Nephron (organoid): ENCODE data around the gene CYB5B.
"Not testable (repeated sequence)": the region's sequence is repeated elsewhere in the genome, so short reads cannot be mapped to it uniquely, and the experiment has no call there.

Source experiments
- H3K27ac Mint-ChIP-seq, 3 experiments: 2 replicates each; pipeline ENCODE4 v1.8.0; 2020; ENCODE audit warnings: mixed read lengths in 3 of 3, mild to moderate bottlenecking in 2 of 3, moderate library complexity in 1 of 3
- H3K27me3 Mint-ChIP-seq: 2 replicates; pipeline ENCODE4 v1.8.0; 2021; ENCODE audit warnings: low read depth, mild to moderate bottlenecking, moderate library complexity, mixed read lengths
- H3K36me3 Mint-ChIP-seq: 2 replicates; pipeline ENCODE4 v1.8.0; 2020; ENCODE audit warnings: low read depth, mixed read lengths
- H3K4me1 Mint-ChIP-seq: 2 replicates; pipeline ENCODE4 v1.8.0; 2020; ENCODE audit warnings: mixed read lengths
- H3K4me3 Mint-ChIP-seq, 3 experiments: 2 replicates each; pipeline ENCODE4 v1.8.0; 2020; ENCODE audit warnings: mild to moderate bottlenecking in 3 of 3, mixed read lengths in 3 of 3, moderate library complexity in 2 of 3
- H3K9me3 Mint-ChIP-seq: 2 replicates; pipeline ENCODE4 v1.8.0; 2020; ENCODE audit warnings: mixed read lengths
- CTCF ChIP-seq, 3 experiments: fragments of 200-600 bp; sonication (generic); IDR thresholded peaks; one replicate each; pipeline ENCODE4 v1.5.0; 2021; ENCODE audit warnings: antibody characterized with exemption in 3 of 3; ENCODE audit not compliant: unreplicated experiment in 3 of 3

The CYB5B gene

GRCh38 chr16:69434066-69434465 lies 9.6 kb downstream of the CYB5B start:
- Mint-ChIP-seq H3K27me3 (no peaks in the 10 kb centered on the region), H3K4me1 (peaks cover 4% of the 10 kb centered on the region), H3K9me3 (no peaks in the 10 kb centered on the region), H3K36me3 (peaks cover 73% of the 10 kb centered on the region), H3K4me3 (no peak overlapping the region), H3K27ac (no peak overlapping the region)
- no peak for TF ChIP-seq CTCF (IDR thresholded peaks at IDR 0.05; ENCODE audit: unreplicated experiment in 3 of 3)

- peaks cover 72% of the 10 kb centered on the region for H3K36me3 Mint-ChIP-seq
- H3K27ac Mint-ChIP-seq: peak overlapping the region in 2 of 3 experiments; percentile 40 to 48
- TF ChIP-seq CTCF (IDR thresholded peaks at IDR 0.05; ENCODE audit: unreplicated experiment in 3 of 3): no peak
- peaks cover 4% of the 10 kb centered on the region for H3K4me1 Mint-ChIP-seq
- no peaks in the 10 kb centered on the region for H3K27me3 Mint-ChIP-seq
- no peak overlapping the region for H3K4me3 Mint-ChIP-seq
- no peaks in the 10 kb centered on the region for H3K9me3 Mint-ChIP-seq
Observed at GRCh38 chr16:69435977-69436820, 11.8 kb downstream of the CYB5B start.

- Mint-ChIP-seq H3K9me3 (no peaks in the 10 kb centered on the region), H3K36me3 (peaks cover 66% of the 10 kb centered on the region), H3K27ac (peak overlapping the region in 2 of 3 experiments; percentile 40 to 48), H3K4me3 (no peak overlapping the region), H3K4me1 (peaks cover 9% of the 10 kb centered on the region), H3K27me3 (no peaks in the 10 kb centered on the region)
- TF ChIP-seq CTCF (IDR thresholded peaks at IDR 0.05; ENCODE audit: unreplicated experiment in 3 of 3): no peak
Observed at GRCh38 chr16:69436896-69437295, 12.5 kb downstream of the CYB5B start.

GRCh38 chr16:69438465-69438864 lies 14.0 kb downstream of the CYB5B start:
- H3K36me3 Mint-ChIP-seq: peaks cover 57% of the 10 kb centered on the region
- no peak for TF ChIP-seq CTCF (IDR thresholded peaks at IDR 0.05; ENCODE audit: unreplicated experiment in 3 of 3)
- no peaks in the 10 kb centered on the region for H3K9me3 Mint-ChIP-seq
- H3K27me3 Mint-ChIP-seq: no peaks in the 10 kb centered on the region
- H3K27ac Mint-ChIP-seq: peak overlapping the region in 2 of 3 experiments; percentile 5 to 42
- no peak overlapping the region for H3K4me3 Mint-ChIP-seq
- H3K4me1 Mint-ChIP-seq: peaks cover 9% of the 10 kb centered on the region

GRCh38 chr16:69440250-69440649 lies 15.8 kb downstream of the CYB5B start:
- TF ChIP-seq CTCF (IDR thresholded peaks at IDR 0.05; ENCODE audit: unreplicated experiment in 3 of 3): no peak
- peaks cover 21% of the 10 kb centered on the region for H3K4me1 Mint-ChIP-seq
- no peaks in the 10 kb centered on the region for H3K27me3 Mint-ChIP-seq
- no peak overlapping the region for H3K4me3 Mint-ChIP-seq
- peak overlapping the region; percentile 14 to 42 (median 28) for H3K27ac Mint-ChIP-seq
- peaks cover 43% of the 10 kb centered on the region for H3K36me3 Mint-ChIP-seq
- no peaks in the 10 kb centered on the region for H3K9me3 Mint-ChIP-seq

- H3K4me3 Mint-ChIP-seq, H3K27me3 Mint-ChIP-seq, H3K9me3 Mint-ChIP-seq: not testable (repeated sequence)
- Mint-ChIP-seq H3K27ac (peak overlapping the region in 2 of 3 experiments; percentile 28 to 42), H3K4me1 (peaks cover 22% of the 10 kb centered on the region), H3K36me3 (peaks cover 39% of the 10 kb centered on the region)
Observed at GRCh38 chr16:69441030-69441429, 16.6 kb downstream of the CYB5B start.
